Pancreas (tissue), 10 donors: ENCODE measurements around the gene GNAS-AS1. TPM values are rescaled to one million over a fixed set of nuclear protein-coding genes. Genes with fewer than 3 reads are reported as not detected.
A peak's percentile ranks its signal among the peaks of the same experiment; 100 is the strongest.

Experiments used
- ATAC-seq, 4 donors: fragments of 200-7000 bp; cut with Tn5 transposase; one replicate each; pipeline versions ENCODE4 v1.8.0 to v1.9.1; 2020; ENCODE audit warnings: mild to moderate bottlenecking in 4 of 4, moderate library complexity in 4 of 4
- DNase-seq, 6 donors: peaks; one replicate each; pipeline ENCODE4 v3.0.0-alpha.2; 2020
- FAIRE-seq: peaks from 2 replicates; lab custom pipeline; 2012; peaks lifted over from hg19 to GRCh38; lab: Jason Lieb, UNC
- H3K27ac ChIP-seq, 4 donors: fragments of 200-600 bp; sonication (generic); 1 replicate in 3 of 4; 2 replicates in 1 of 4; pipeline versions ENCODE4 v1.5.0 to v1.8.0; 2020
- H3K27me3 ChIP-seq, 4 donors: fragments of 200-600 bp; one replicate each; pipeline ENCODE4 v1.8.0; 2021
- H3K36me3 ChIP-seq, 3 donors: fragments of 200-600 bp; sonication (generic) in 1 of 3; one replicate each; pipeline versions ENCODE4 v1.5.0 to v1.8.0; 2020 to 2021
- H3K4me1 ChIP-seq, 3 donors: fragments of 200-600 bp; one replicate each; pipeline ENCODE4 v1.8.0; 2021
- H3K4me3 ChIP-seq, 4 donors: fragments of 200-600 bp; sonication (generic) in 2 of 4; one replicate each; pipeline versions ENCODE4 v1.5.0 to v1.8.0; 2020 to 2021
- H3K9me3 ChIP-seq, 4 donors: fragments of 200-600 bp; one replicate each; pipeline ENCODE4 v1.8.0; 2021
- CTCF ChIP-seq, 4 donors: fragments of 200-600 bp; sonication (generic) in 3 of 4; IDR thresholded peaks; one replicate each; pipeline versions ENCODE4 v1.5.0 to v1.8.0; 2021; ENCODE audit warnings: antibody characterized with exemption in 4 of 4
- WGBS, 2 donors: extraction: QIAGEN DNeasy Blood & Tissue Kit; methylation state at CpG; one replicate each; pipeline ENCODE4 v1.1.7; 2013; 5-methylcytosine and 5-hydroxymethylcytosine counted together
- intact Hi-C, 3 donors: fragments of 100-400 bp; cut with DNase I; formaldehyde crosslinking; loops; one replicate each; pipeline versions ENCODE4 v1.11.1 to v1.14.2; 2022
- polyA plus RNA-seq, 2 donors: library from polyadenylated mRNA; stranded (reverse); fragments of 200-250 nt; gene quantifications; one replicate each; pipeline ENCODE4 v1.2.3, GENCODE V29; 2013
- total RNA-seq, 6 donors: library from RNA; stranded (reverse); fragmentation: NEBNext Ultra II Directional in 4 of 6; extraction: Animal tissue kit (Norgen Biotek cat#: 25700) in 4 of 6; gene quantifications; one replicate each; pipeline versions ENCODE4 v1.2.1 to v1.2.4, GENCODE V29; 2021 to 2023
- donor health status: healthy with polysubstance abuse.
- donor health status: DM: no; HTN: no; CAD: no; lungs with moderate emphysema.
- donor health status: DM: no; HTN: no; CAD: no.
- donor health status: control.
- donor health status: control.
- donor health status: Bipolar disorder and iron deficiency.
- donor health status: DM: yes; HTN: yes; CAD: no.
- donor health status: DM: no; HTN: no; CAD: no.
- donor health status: DM: no; HTN: no; CAD: no.
- donor health status: DM: yes; HTN: yes; CAD: no.

GNAS-AS1 gene
- total and polyA plus RNA-seq, 8 donors = 0.47 to 2.8 (median 0.58) TPM

- FAIRE-seq = no peak
- peak in 1 of 4 donors; percentile 46 for ATAC-seq
- DNase-seq = no peak
- no peak overlapping the region for H3K4me3 ChIP-seq
- WGBS, 2 donors = 65 to 72% methylated on average over 8 of the region's 8 CpGs
- H3K4me1 ChIP-seq = no peaks in the 10 kb centered on the region
- no peak for TF ChIP-seq CTCF (IDR thresholded peaks at IDR 0.05)
- H3K36me3 ChIP-seq = no peaks in the 10 kb centered on the region
- no peaks in the 10 kb centered on the region for H3K9me3 ChIP-seq
- intact Hi-C loops = no loop called here
- H3K27me3 ChIP-seq = no peaks in the 10 kb centered on the region
- no peak overlapping the region for H3K27ac ChIP-seq
These were observed 32.0 kb downstream of the GNAS-AS1 start for GRCh38 chr20:58818586-58819285.

GRCh38 chr20:58817748-58818147, 33.0 kb downstream of the GNAS-AS1 start:
- DNase-seq (no peak), ATAC-seq (no peak), FAIRE-seq (no peak)
- Histone ChIP-seq H3K27ac (no peak overlapping the region), H3K27me3 (no peaks in the 10 kb centered on the region), H3K4me1 (no peaks in the 10 kb centered on the region), H3K9me3 (no peaks in the 10 kb centered on the region), H3K36me3 (no peaks in the 10 kb centered on the region), H3K4me3 (no peak overlapping the region)
- intact Hi-C loops = no loop called here
- TF ChIP-seq CTCF (IDR thresholded peaks at IDR 0.05) = no peak
- 78 to 82% methylated on average over 10 of the region's 10 CpGs for WGBS, 2 donors

- H3K4me3 ChIP-seq = no peak overlapping the region
- intact Hi-C loops = no loop called here
- FAIRE-seq = no peak
These were observed 33.6 kb downstream of the GNAS-AS1 start for GRCh38 chr20:58816957-58817651.

GRCh38 chr20:58816051-58816450, 34.7 kb downstream of the GNAS-AS1 start:
- Histone ChIP-seq H3K4me1 (no peaks in the 10 kb centered on the region), H3K36me3 (no peaks in the 10 kb centered on the region), H3K4me3 (no peak overlapping the region), H3K27ac (no peak overlapping the region), H3K27me3 (no peaks in the 10 kb centered on the region), H3K9me3 (no peaks in the 10 kb centered on the region)
- ATAC-seq (no peak), FAIRE-seq (no peak), DNase-seq (no peak)
- TF ChIP-seq CTCF (IDR thresholded peaks at IDR 0.05) = no peak
- 88 to 97% methylated on average over 9 to 10 of the region's 10 CpGs for WGBS, 2 donors
- intact Hi-C loops = no loop called here

More at GRCh38 chr20:58816957-58817651, 33.6 kb downstream of the GNAS-AS1 start:
- Histone ChIP-seq H3K27me3 (no peaks in the 10 kb centered on the region), H3K4me1 (no peaks in the 10 kb centered on the region), H3K9me3 (no peaks in the 10 kb centered on the region), H3K36me3 (no peaks in the 10 kb centered on the region), H3K27ac (no peak overlapping the region)
- ATAC-seq (no peak), DNase-seq (no peak)
- WGBS, 2 donors = 83 to 84% methylated on average over 26 to 30 of the region's 30 CpGs
- TF ChIP-seq CTCF (IDR thresholded peaks at IDR 0.05) = no peak

- FAIRE-seq (no peak), DNase-seq (no peak), ATAC-seq (no peak)
- no peak for TF ChIP-seq CTCF (IDR thresholded peaks at IDR 0.05)
- no peak overlapping the region for H3K27ac ChIP-seq
- intact Hi-C loops = no loop called here
- no peaks in the 10 kb centered on the region for H3K9me3 ChIP-seq
- no peaks in the 10 kb centered on the region for H3K27me3 ChIP-seq
- no peak overlapping the region for H3K4me3 ChIP-seq
- WGBS, 2 donors = 72% methylated on average over 11 of the region's 11 CpGs
- H3K36me3 ChIP-seq = no peaks in the 10 kb centered on the region
- H3K4me1 ChIP-seq = no peaks in the 10 kb centered on the region
These were observed 35.3 kb downstream of the GNAS-AS1 start for GRCh38 chr20:58815448-58815847.
